ENCODE data around the gene TMEM40. TPM values are rescaled to one million over a fixed set of nuclear protein-coding genes. Genes with fewer than 3 reads are reported as not detected.

The TMEM40 gene
- polyA plus RNA-seq, 3 donors, result 1.1 to 2.0 (median 1.9) TPM

- DNase-seq (ENCODE audit: low read depth in 3 of 3, low spot score in 2 of 3), result no peak
Observed at GRCh38 chr3:12686096-12686495, 73.0 kb downstream of the TMEM40 start.

Other genes with a start within 250 kb of the TMEM40 start
- 1 to 10 TPM in 2 of 3 donors, under 1 TPM in 1; 0.96 to 1.4 (median 1.0) TPM for gene MKRN2OS, start 213.8 kb downstream of the TMEM40 start, polyA plus RNA-seq (ENCODE audit: insufficient read length in 3 of 3)
- gene MKRN2, start 202.2 kb downstream of the TMEM40 start, polyA plus RNA-seq (ENCODE audit: insufficient read length in 3 of 3), result 10 to 100 TPM; 46.5 to 50.5 (median 47.7) TPM
- gene RAF1, start 95.1 kb downstream of the TMEM40 start, polyA plus RNA-seq (ENCODE audit: insufficient read length in 3 of 3), result 100 to 1,000 TPM; 103 to 106 (median 106) TPM
- gene CAND2, start 37.4 kb upstream of the TMEM40 start, polyA plus RNA-seq (ENCODE audit: insufficient read length in 3 of 3), result 10 to 100 TPM in 1 of 3 donors, 1 to 10 TPM in 2; 7.0 to 10.1 (median 9.6) TPM
- 1,000 to 10,000 TPM; 2,280 to 2,382 (median 2,329) TPM for gene RPL32, start 82.3 kb upstream of the TMEM40 start, polyA plus RNA-seq (ENCODE audit: insufficient read length in 3 of 3)